Measurements from ENCODE around the gene SPEM2. TPM values are rescaled to one million over a fixed set of nuclear protein-coding genes. Genes with fewer than 3 reads are reported as not detected.

The SPEM2 gene
- total RNA-seq, 1 experiment from 2014 or later = not detected

DNA sequence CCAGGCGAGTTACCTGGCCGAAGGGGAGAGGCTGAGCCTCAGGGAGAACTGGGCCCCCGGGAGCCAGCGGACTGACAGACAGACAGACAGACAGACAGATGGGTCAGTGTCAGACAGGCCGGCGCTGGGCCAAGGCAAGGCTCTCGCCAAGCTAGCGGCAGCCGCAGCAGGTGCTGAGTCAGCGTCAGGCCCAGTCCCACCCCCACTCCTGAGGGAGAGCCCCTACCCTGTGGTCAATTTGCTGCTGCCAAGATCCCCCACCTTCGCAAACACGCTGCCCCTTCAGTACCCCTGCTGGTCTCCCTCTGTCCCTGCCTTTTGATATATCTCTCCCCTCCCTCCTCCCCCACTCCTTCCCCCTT lies 15.4 kb downstream of the SPEM2 start:
- Histone ChIP-seq H3K9ac (ENCODE audit: low read length) (no peak overlapping the region), H3K4me1 (ENCODE audit: control insufficient read depth in 1 of 2, insufficient read depth in 2 of 2, low read length in 2 of 2) (peaks cover 27 to 43% of the 10 kb centered on the region in 2 experiments), H3K27ac (ENCODE audit: low read depth, low read length) (no peak overlapping the region)

More for the DNA sequence above, 15.4 kb downstream of the SPEM2 start:
- Histone ChIP-seq H3K27me3 (ENCODE audit: insufficient read depth, low read length) (no peaks in the 10 kb centered on the region), H3K4me2 (ENCODE audit: low read length) (no peak overlapping the region), H4K20me1 (ENCODE audit: insufficient read depth) (no peaks in the 10 kb centered on the region), H3K36me3 (ENCODE audit: control insufficient read depth in 1 of 2, insufficient read depth in 2 of 2, low read length in 2 of 2) (no peaks in the 10 kb centered on the region), H3K9me3 (ENCODE audit: control insufficient read depth in 1 of 2, insufficient read depth in 1 of 2, low read depth in 1 of 2, low read length in 2 of 2) (no peaks in the 10 kb centered on the region), H2AFZ (ENCODE audit: low read depth, low read length, poor library complexity, severe bottlenecking) (no peak overlapping the region), H3K9me2 (ENCODE audit: insufficient read depth) (no peaks in the 10 kb centered on the region), H3K4me3 (replicated peaks in 1 of 2; ENCODE audit: low read depth in 1 of 2, low read length in 2 of 2) (no peak overlapping the region), H3K79me2 (ENCODE audit: insufficient read depth, low read length) (no peaks in the 10 kb centered on the region)
- no TSS peak for BruUV-seq (replicated peaks)
- ChIA-PET CTCF (no interaction called here), RAD21 (ENCODE audit: low non-redundant PET in 1 of 2, low total read pairs in 2 of 2, uncharacterized antibody in 2 of 2, unreplicated experiment in 2 of 2) (no interaction called here), POLR2A (interaction anchor here (0.6 kb wide), 1 partner anchor 286 kb away, joined by 3 read pairs; no protein-coding TSS in a partner anchor)
- no peak for ATAC-seq
- intact Hi-C loops (cut with micrococcal nuclease) = no loop called here
- no peak for DNase-seq (ENCODE audit: low read depth, low spot score)
- no peak for TF ChIP-seq YY1 (IDR thresholded peaks at IDR 0.05; ENCODE audit: extremely low read depth, insufficient replicate concordance, low read depth, low read length)
- TF ChIP-seq, protein P1, sequence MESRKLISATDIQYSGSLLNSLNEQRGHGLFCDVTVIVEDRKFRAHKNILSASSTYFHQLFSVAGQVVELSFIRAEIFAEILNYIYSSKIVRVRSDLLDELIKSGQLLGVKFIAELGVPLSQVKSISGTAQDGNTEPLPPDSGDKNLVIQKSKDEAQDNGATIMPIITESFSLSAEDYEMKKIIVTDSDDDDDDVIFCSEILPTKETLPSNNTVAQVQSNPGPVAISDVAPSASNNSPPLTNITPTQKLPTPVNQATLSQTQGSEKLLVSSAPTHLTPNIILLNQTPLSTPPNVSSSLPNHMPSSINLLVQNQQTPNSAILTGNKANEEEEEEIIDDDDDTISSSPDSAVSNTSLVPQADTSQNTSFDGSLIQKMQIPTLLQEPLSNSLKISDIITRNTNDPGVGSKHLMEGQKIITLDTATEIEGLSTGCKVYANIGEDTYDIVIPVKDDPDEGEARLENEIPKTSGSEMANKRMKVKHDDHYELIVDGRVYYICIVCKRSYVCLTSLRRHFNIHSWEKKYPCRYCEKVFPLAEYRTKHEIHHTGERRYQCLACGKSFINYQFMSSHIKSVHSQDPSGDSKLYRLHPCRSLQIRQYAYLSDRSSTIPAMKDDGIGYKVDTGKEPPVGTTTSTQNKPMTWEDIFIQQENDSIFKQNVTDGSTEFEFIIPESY (IDR thresholded peaks at IDR 0.05; ENCODE audit: extremely low read depth, insufficient replicate concordance, low read length) = no peak
- no peak for TF ChIP-seq POLR2AphosphoS5 (IDR thresholded peaks at IDR 0.05; ENCODE audit: low read depth, low read length)
- no peak for TF ChIP-seq ELF1 (IDR thresholded peaks at IDR 0.05; ENCODE audit: borderline replicate concordance, low read depth)
- TF ChIP-seq CEBPB (IDR thresholded peaks at IDR 0.05; ENCODE audit: low read depth) = no peak
- TF ChIP-seq SRF (IDR thresholded peaks at IDR 0.05; ENCODE audit: low read depth) = no peak
- TF ChIP-seq, protein P2, sequence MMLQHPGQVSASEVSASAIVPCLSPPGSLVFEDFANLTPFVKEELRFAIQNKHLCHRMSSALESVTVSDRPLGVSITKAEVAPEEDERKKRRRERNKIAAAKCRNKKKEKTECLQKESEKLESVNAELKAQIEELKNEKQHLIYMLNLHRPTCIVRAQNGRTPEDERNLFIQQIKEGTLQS (IDR thresholded peaks at IDR 0.05) = no peak
- no peak for TF ChIP-seq EGR1 (IDR thresholded peaks at IDR 0.05; ENCODE audit: low read depth)
- no peak for TF ChIP-seq RAD21 (IDR thresholded peaks at IDR 0.05; ENCODE audit: low read depth)
- TF ChIP-seq EZH2phosphoT487 (IDR thresholded peaks at IDR 0.05; ENCODE audit: borderline replicate concordance) = no peak
- TF ChIP-seq FOSL1 (IDR thresholded peaks at IDR 0.05; ENCODE audit: low read depth) = no peak
- TF ChIP-seq, protein P3, sequence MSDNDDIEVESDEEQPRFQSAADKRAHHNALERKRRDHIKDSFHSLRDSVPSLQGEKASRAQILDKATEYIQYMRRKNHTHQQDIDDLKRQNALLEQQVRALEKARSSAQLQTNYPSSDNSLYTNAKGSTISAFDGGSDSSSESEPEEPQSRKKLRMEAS (IDR thresholded peaks at IDR 0.05) = no peak

Data from HCT116 (cell line).